H9 (cell line): ENCODE measurements around the gene GALNT5. TPM values are rescaled to one million over a fixed set of nuclear protein-coding genes. Genes with fewer than 3 reads are reported as not detected.

Experiments
- DNase-seq: peaks from one replicate; pipeline ENCODE4 v3.0.0-alpha.2; 2017
- H2AFZ ChIP-seq: one replicate; pipeline ENCODE4 v1.6.1; 2013; ENCODE audit warnings: mild to moderate bottlenecking, low read length, control low read depth, moderate library complexity
- H2AK5ac ChIP-seq: 2 replicates; pipeline ENCODE4 v1.6.1; 2013; ENCODE audit warnings: low read length, control low read depth, mixed read lengths; ENCODE audit not compliant: insufficient read length
- H2BK120ac ChIP-seq: one replicate; pipeline ENCODE4 v1.6.1; 2013; ENCODE audit warnings: low read depth, mild to moderate bottlenecking, low read length, control low read depth, inconsistent platforms; ENCODE audit not compliant: poor library complexity, severe bottlenecking
- H2BK12ac ChIP-seq: 2 replicates; pipeline ENCODE4 v1.6.1; 2013; ENCODE audit warnings: low read length, control low read depth, mixed read lengths, low read depth; ENCODE audit not compliant: insufficient read length
- H2BK15ac ChIP-seq: 2 replicates; pipeline ENCODE4 v1.6.1; 2013; ENCODE audit warnings: low read depth, low read length, control low read depth
- H2BK20ac ChIP-seq: one replicate; pipeline ENCODE4 v1.6.1; 2013; ENCODE audit warnings: low read depth, mild to moderate bottlenecking, low read length, control low read depth, inconsistent platforms; ENCODE audit not compliant: poor library complexity, severe bottlenecking
- H2BK5ac ChIP-seq: 2 replicates; pipeline ENCODE4 v1.6.1; 2013; ENCODE audit warnings: low read length, control low read depth, mixed read lengths; ENCODE audit not compliant: insufficient read length
- H3K14ac ChIP-seq: 2 replicates; pipeline ENCODE4 v1.6.1; 2013; ENCODE audit warnings: low read length, control low read depth; ENCODE audit not compliant: insufficient read depth
- H3K18ac ChIP-seq: 2 replicates; pipeline ENCODE4 v1.6.1; 2013; ENCODE audit warnings: low read depth, mild to moderate bottlenecking, mixed read lengths, low read length, control low read depth; ENCODE audit not compliant: insufficient read length
- H3K23ac ChIP-seq: 2 replicates; pipeline ENCODE4 v1.6.1; 2013; ENCODE audit warnings: low read length, control low read depth, mixed read lengths, low read depth; ENCODE audit not compliant: insufficient read length
- H3K23me2 ChIP-seq: 2 replicates; pipeline ENCODE4 v1.6.1; 2013; ENCODE audit warnings: low read depth, mild to moderate bottlenecking, mixed read lengths, low read length, control low read depth; ENCODE audit not compliant: insufficient read length, poor library complexity, severe bottlenecking
- H3K27ac ChIP-seq: 2 replicates; pipeline ENCODE4 v1.5.1; 2013; ENCODE audit warnings: low read length, control low read depth, mixed read lengths, low read depth; ENCODE audit not compliant: insufficient read length
- H3K27me3 ChIP-seq: 2 replicates; pipeline ENCODE4 v1.6.1; 2013; ENCODE audit warnings: low read length, control low read depth, inconsistent platforms; ENCODE audit not compliant: insufficient read depth
- H3K4ac ChIP-seq: 2 replicates; pipeline ENCODE4 v1.6.1; 2013; ENCODE audit warnings: low read depth, mild to moderate bottlenecking, control low read depth, inconsistent platforms, low read length, moderate library complexity
- H3K4me1 ChIP-seq: 2 replicates; pipeline ENCODE4 v1.6.1; 2013; ENCODE audit warnings: low read length, control low read depth, inconsistent platforms; ENCODE audit not compliant: insufficient read depth
- H3K4me2 ChIP-seq: 2 replicates; pipeline ENCODE4 v1.6.1; 2013; ENCODE audit warnings: low read length, control low read depth, mixed read lengths; ENCODE audit not compliant: insufficient read length, insufficient read depth
- H3K56ac ChIP-seq: 2 replicates; pipeline ENCODE4 v1.6.1; 2013; ENCODE audit warnings: low read depth, mild to moderate bottlenecking, mixed read lengths, low read length, control low read depth; ENCODE audit not compliant: insufficient read length
- H3K79me1 ChIP-seq: 2 replicates; pipeline ENCODE4 v1.6.1; 2013; ENCODE audit warnings: low read depth, mild to moderate bottlenecking, moderate library complexity, low read length, control low read depth, inconsistent platforms; ENCODE audit not compliant: insufficient read depth, poor library complexity, severe bottlenecking
- H3K79me2 ChIP-seq: 2 replicates; pipeline ENCODE4 v1.6.1; 2013; ENCODE audit warnings: low read length, control low read depth, inconsistent platforms; ENCODE audit not compliant: insufficient read depth
- H3K9ac ChIP-seq: 2 replicates; pipeline ENCODE4 v1.6.1; 2013; ENCODE audit warnings: low read length, control low read depth, mixed read lengths; ENCODE audit not compliant: insufficient read length; ENCODE audit errors: extremely low read depth
- H3K9me3 ChIP-seq: one replicate; pipeline ENCODE4 v1.6.1; 2013; ENCODE audit warnings: low read depth, low read length, inconsistent platforms; ENCODE audit not compliant: control insufficient read depth
- H3T11ph ChIP-seq: one replicate; pipeline ENCODE4 v1.6.1; 2013; ENCODE audit warnings: mild to moderate bottlenecking, low read length, control low read depth, inconsistent platforms
- H4K20me1 ChIP-seq: one replicate; pipeline ENCODE4 v1.6.1; 2013; ENCODE audit not compliant: control insufficient read depth, insufficient read length, insufficient read depth
- H4K5ac ChIP-seq: 2 replicates; pipeline ENCODE4 v1.6.1; 2013; ENCODE audit warnings: low read depth, mild to moderate bottlenecking, mixed read lengths, low read length, control low read depth; ENCODE audit not compliant: insufficient read length
- H4K8ac ChIP-seq: replicated peaks from 2 replicates; pipeline ENCODE4 v1.6.1; 2013; ENCODE audit warnings: low read length, control low read depth, mixed read lengths, low read depth; ENCODE audit not compliant: insufficient read length
- H4K91ac ChIP-seq: 2 replicates; pipeline ENCODE4 v1.6.1; 2013; ENCODE audit warnings: low read depth, mild to moderate bottlenecking, moderate library complexity, mixed read lengths, low read length, control low read depth; ENCODE audit not compliant: insufficient read length
- H3K27ac Mint-ChIP-seq, 3 experiments: 2 replicates in 2 of 3; 3 replicates in 1 of 3; pipeline ENCODE4 v1.8.0; 2020 to 2021; ENCODE audit warnings: mixed read lengths in 3 of 3, mild to moderate bottlenecking in 1 of 3, moderate library complexity in 1 of 3
- H3K27me3 Mint-ChIP-seq: 2 replicates; pipeline ENCODE4 v1.8.0; 2021; ENCODE audit warnings: low read depth, mild to moderate bottlenecking, moderate library complexity, mixed read lengths
- H3K36me3 Mint-ChIP-seq, 3 experiments: 2 replicates in 2 of 3; 3 replicates in 1 of 3; pipeline ENCODE4 v1.8.0; 2020 to 2021; ENCODE audit warnings: low read depth in 3 of 3, mixed read lengths in 3 of 3; ENCODE audit not compliant: insufficient read depth in 1 of 3
- H3K4me1 Mint-ChIP-seq, 2 experiments: 2 replicates each; pipeline ENCODE4 v1.8.0; 2020; ENCODE audit warnings: mixed read lengths in 2 of 2
- H3K4me3 Mint-ChIP-seq, 2 experiments: 2 replicates in 1 of 2; 3 replicates in 1 of 2; pipeline ENCODE4 v1.8.0; 2020 to 2021; ENCODE audit warnings: mild to moderate bottlenecking in 2 of 2, mixed read lengths in 2 of 2, moderate library complexity in 1 of 2
- H3K9me3 Mint-ChIP-seq, 2 experiments: 2 replicates in 1 of 2; 3 replicates in 1 of 2; pipeline ENCODE4 v1.8.0; 2020; ENCODE audit warnings: mild to moderate bottlenecking in 2 of 2, mixed read lengths in 2 of 2, moderate library complexity in 1 of 2
- WGBS: extraction: QIAGEN DNeasy Blood & Tissue Kit; methylation state at CpG from one replicate; pipeline ENCODE4 v1.1.7; 2013; ENCODE audit warnings: missing lambda C conversion rate, low lambda C conversion rate, mixed read lengths; ENCODE audit not compliant: insufficient read length; ENCODE audit errors: extremely low coverage; 5-methylcytosine and 5-hydroxymethylcytosine counted together
- total RNA-seq: library from RNA; stranded (reverse); gene quantifications from 2 replicates; pipeline ENCODE4 v1.2.1, GENCODE V29; 2021
- TF ChIP-seq, protein P1 (sequence below): fragments of 200-600 bp; sonication (generic); conservative IDR thresholded peaks from 3 replicates; pipeline ENCODE4 v1.8.0; 2021; ENCODE audit warnings: antibody characterized with exemption, mild to moderate bottlenecking

The GALNT5 gene
- total RNA-seq, 1 experiment from 2014 or later, result 0.17 TPM

DNA sequence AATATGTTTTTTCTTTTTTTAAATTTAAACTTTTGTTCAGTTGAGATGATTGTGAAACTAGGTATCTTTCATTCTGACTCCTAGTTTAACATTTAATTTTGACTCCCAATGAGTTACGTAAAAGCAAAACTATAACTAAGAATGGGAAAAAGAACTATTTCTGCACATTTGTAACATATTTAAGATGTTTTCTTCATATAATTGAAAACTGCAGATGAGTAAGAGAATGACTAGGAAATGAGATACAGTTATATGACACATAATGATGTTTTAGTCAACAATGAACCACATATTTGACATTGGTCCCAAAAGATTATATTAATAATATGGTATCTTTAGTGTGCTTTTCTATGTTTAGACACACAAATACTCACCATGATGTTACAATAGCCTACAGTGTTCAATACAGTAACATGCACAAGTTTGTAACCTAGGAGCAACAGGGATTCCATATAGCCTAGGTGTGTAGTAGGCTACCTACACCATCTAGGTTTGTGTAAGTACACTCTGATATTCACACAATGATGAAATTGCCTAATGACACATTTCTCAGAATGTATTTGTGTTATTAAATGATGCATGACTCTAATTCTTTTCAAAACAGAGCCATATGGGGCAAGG lies 55.5 kb downstream of the GALNT5 start:
- no CpG with 5 or more reads among the region's 1 CpG for WGBS
- Histone ChIP-seq H2BK5ac (no peak overlapping the region), H4K91ac (no peak overlapping the region)

More for the DNA sequence above, 55.5 kb downstream of the GALNT5 start:
- Mint-ChIP-seq H3K4me1 (peaks cover 28 to 35% of the 10 kb centered on the region in 2 experiments), H3K36me3 (no peaks in the 10 kb centered on the region), H3K4me3 (no peak overlapping the region), H3K27ac (no peak overlapping the region), H3K9me3 (no peaks in the 10 kb centered on the region), H3K27me3 (no peaks in the 10 kb centered on the region)
- Histone ChIP-seq H3K79me2 (no peaks in the 10 kb centered on the region), H3K27me3 (no peaks in the 10 kb centered on the region), H3K56ac (no peak overlapping the region), H3K27ac (no peak overlapping the region), H3K14ac (no peak overlapping the region), H3K79me1 (no peaks in the 10 kb centered on the region), H2BK12ac (no peak overlapping the region), H3K23me2 (no peaks in the 10 kb centered on the region), H4K20me1 (no peaks in the 10 kb centered on the region), H3T11ph (no peak overlapping the region), H3K9me3 (no peaks in the 10 kb centered on the region), H4K8ac (no peak overlapping the region), H2BK20ac (no peak overlapping the region), H3K18ac (no peak overlapping the region), H4K5ac (no peak overlapping the region), H3K9ac (no peak overlapping the region), H2AFZ (no peak overlapping the region), H3K4ac (no peak overlapping the region), H2AK5ac (no peak overlapping the region), H2BK15ac (no peak overlapping the region), H2BK120ac (no peak overlapping the region), H3K4me1 (no peaks in the 10 kb centered on the region), H3K23ac (no peak overlapping the region), H3K4me2 (no peak overlapping the region)
- TF ChIP-seq, protein P1, sequence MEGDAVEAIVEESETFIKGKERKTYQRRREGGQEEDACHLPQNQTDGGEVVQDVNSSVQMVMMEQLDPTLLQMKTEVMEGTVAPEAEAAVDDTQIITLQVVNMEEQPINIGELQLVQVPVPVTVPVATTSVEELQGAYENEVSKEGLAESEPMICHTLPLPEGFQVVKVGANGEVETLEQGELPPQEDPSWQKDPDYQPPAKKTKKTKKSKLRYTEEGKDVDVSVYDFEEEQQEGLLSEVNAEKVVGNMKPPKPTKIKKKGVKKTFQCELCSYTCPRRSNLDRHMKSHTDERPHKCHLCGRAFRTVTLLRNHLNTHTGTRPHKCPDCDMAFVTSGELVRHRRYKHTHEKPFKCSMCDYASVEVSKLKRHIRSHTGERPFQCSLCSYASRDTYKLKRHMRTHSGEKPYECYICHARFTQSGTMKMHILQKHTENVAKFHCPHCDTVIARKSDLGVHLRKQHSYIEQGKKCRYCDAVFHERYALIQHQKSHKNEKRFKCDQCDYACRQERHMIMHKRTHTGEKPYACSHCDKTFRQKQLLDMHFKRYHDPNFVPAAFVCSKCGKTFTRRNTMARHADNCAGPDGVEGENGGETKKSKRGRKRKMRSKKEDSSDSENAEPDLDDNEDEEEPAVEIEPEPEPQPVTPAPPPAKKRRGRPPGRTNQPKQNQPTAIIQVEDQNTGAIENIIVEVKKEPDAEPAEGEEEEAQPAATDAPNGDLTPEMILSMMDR, result no peak
- DNase-seq, result no peak
